HK-2 (cell line): ENCODE results near the gene LYPD5.
"Not testable (repeated sequence)": the region's sequence is repeated elsewhere in the genome, so short reads cannot be mapped to it uniquely, and the experiment has no call there.

Source experiments
- DNase-seq: peaks from one replicate; pipeline ENCODE4 v3.0.0-alpha.2; 2018; ENCODE audit not compliant: unreplicated experiment

LYPD5 gene

GRCh38 chr19:43778651-43779050, 23.6 kb downstream of the LYPD5 start:
- no peak for DNase-seq

GRCh38 chr19:43777163-43777695, 25.0 kb downstream of the LYPD5 start:
- DNase-seq: peak; percentile 58

GRCh38 chr19:43776286-43776685, 26.0 kb downstream of the LYPD5 start:
- no peak for DNase-seq

GRCh38 chr19:43775299-43775890, 26.9 kb downstream of the LYPD5 start:
- DNase-seq: no peak

- not testable (repeated sequence) for DNase-seq
Measured at GRCh38 chr19:43774940-43775258, 27.3 kb downstream of the LYPD5 start.

GRCh38 chr19:43774103-43774939, 27.9 kb downstream of the LYPD5 start:
- no peak for DNase-seq

- DNase-seq: no peak
Measured at GRCh38 chr19:43773725-43774102, 28.5 kb downstream of the LYPD5 start.

- no peak for DNase-seq
Measured at GRCh38 chr19:43769256-43769655, 33.0 kb downstream of the LYPD5 start.

GRCh38 chr19:43768273-43769050, 33.8 kb downstream of the LYPD5 start:
- no peak for DNase-seq

GRCh38 chr19:43767818-43768217, 34.4 kb downstream of the LYPD5 start:
- DNase-seq: no peak

- no peak for DNase-seq
Measured at GRCh38 chr19:43767316-43767715, 34.9 kb downstream of the LYPD5 start.

GRCh38 chr19:43766755-43767043, 35.5 kb downstream of the LYPD5 start:
- DNase-seq: no peak

GRCh38 chr19:43765109-43765876, 37.0 kb downstream of the LYPD5 start:
- DNase-seq: peak; percentile 95

- not testable (repeated sequence) for DNase-seq
Measured at GRCh38 chr19:43764684-43765083, 37.6 kb downstream of the LYPD5 start.

- no peak for DNase-seq
Measured at GRCh38 chr19:43763473-43763939, 38.7 kb downstream of the LYPD5 start.

- no peak for DNase-seq
Measured at GRCh38 chr19:43762814-43763213, 39.4 kb downstream of the LYPD5 start.

GRCh38 chr19:43760941-43761340, 41.3 kb downstream of the LYPD5 start:
- no peak for DNase-seq

- DNase-seq: no peak
Measured at GRCh38 chr19:43759515-43759914, 42.7 kb downstream of the LYPD5 start.

- DNase-seq: peak; percentile 82
Measured at GRCh38 chr19:43755256-43755801, 46.9 kb downstream of the LYPD5 start.

- DNase-seq: peak; percentile 99
Measured at GRCh38 chr19:43754503-43755255, 47.6 kb downstream of the LYPD5 start, which contains the start of gene SMG9. Gene SMG9, minus strand, starts transcription at chr19:43754962. Its CDS starts 4,221 bp downstream, at chr19:43750741.

GRCh38 chr19:43754253-43754502, 48.1 kb downstream of the LYPD5 start:
- no peak for DNase-seq
